K562 (cell line): ENCODE results near the gene EMD. TPM values are rescaled to one million over a fixed set of nuclear protein-coding genes. Genes with fewer than 3 reads are reported as not detected.

Experiments
- ATAC-seq: fragments of 200-7000 bp; cut with Tn5 transposase; 3 replicates; pipeline ENCODE4 v1.9.1; 2020; ENCODE audit warnings: moderate library complexity
- BruUV-seq: library from RNA; stranded (reverse); fragments of 400-500 nt; replicated peaks from 2 replicates; lab custom pipeline; 2021; lab: Mats Ljungman, UMichigan
- CTCF ChIA-PET: fragments of 300-600 bp; formaldehyde crosslinking; extraction: SDS; loops from one replicate; lab custom pipeline; 2021; ENCODE audit warnings: low intra/inter-chr PET ratio; lab: Yijun Ruan, JAX
- POLR2A ChIA-PET: fragments of 300-600, 350-650 bp; sonication (Branson Sonifier 250); formaldehyde crosslinking; extraction: SDS; loops from one replicate; lab custom pipeline; 2021; ENCODE audit warnings: antibody characterized with exemption, inconsistent platforms; lab: Yijun Ruan, JAX
- DNase-seq, 4 experiments: peaks; one replicate each; pipeline versions ENCODE4 v3.0.0 to v3.0.0-alpha.2; 2011 to 2018; ENCODE audit warnings: low spot score in 3 of 4, mixed read lengths in 3 of 4; ENCODE audit errors: extremely low read depth in 1 of 4
- FAIRE-seq: peaks from 2 replicates; lab custom pipeline; 2011; peaks lifted over from hg19 to GRCh38; lab: Jason Lieb, UNC
- H2AFZ ChIP-seq: 2 replicates; pipeline ENCODE4 v1.6.0; 2011; ENCODE audit warnings: low read depth, low read length, control low read depth, inconsistent platforms
- H3K27ac ChIP-seq: fragments of 200-600 bp; 3 replicates; pipeline ENCODE4 v1.8.0; 2011; ENCODE audit warnings: low read depth, mild to moderate bottlenecking, control low read depth, inconsistent platforms, low read length, moderate library complexity, mixed read lengths; ENCODE audit errors: extremely low read depth
- H3K27me3 ChIP-seq, 2 experiments: fragments of 300-600 bp in 1 of 2; 2 replicates in 1 of 2; 3 replicates in 1 of 2; pipeline versions ENCODE4 v1.6.0 to v1.8.0; 2011; ENCODE audit warnings: inconsistent platforms in 2 of 2, low read length in 2 of 2, mild to moderate bottlenecking in 1 of 2, mixed read lengths in 1 of 2, moderate library complexity in 1 of 2; ENCODE audit not compliant: control insufficient read depth in 2 of 2, insufficient read depth in 2 of 2
- H3K36me3 ChIP-seq: fragments of 300-600 bp; 3 replicates; pipeline ENCODE4 v1.8.0; 2011; ENCODE audit warnings: mild to moderate bottlenecking, low read length, inconsistent platforms; ENCODE audit not compliant: control insufficient read depth, insufficient read depth
- H3K4me1 ChIP-seq, 2 experiments: fragments of 200-600 bp in 1 of 2; replicated peaks in 1 of 2; 2 replicates in 1 of 2; 3 replicates in 1 of 2; pipeline versions ENCODE4 v1.5.1 to v1.8.0; 2011; ENCODE audit warnings: inconsistent platforms in 2 of 2, low read length in 2 of 2, mild to moderate bottlenecking in 1 of 2, mixed read lengths in 1 of 2, moderate library complexity in 1 of 2; ENCODE audit not compliant: control insufficient read depth in 2 of 2, insufficient read depth in 2 of 2
- H3K4me2 ChIP-seq: 2 replicates; pipeline ENCODE4 v1.6.1; 2011; ENCODE audit warnings: low read length, control low read depth, inconsistent platforms, mixed read lengths; ENCODE audit not compliant: insufficient read depth
- H3K4me3 ChIP-seq: fragments of 200-600 bp; sonication (generic), shearing (Covaris generic); 2 replicates; pipeline ENCODE4 v1.5.1; 2016; ENCODE audit warnings: control low read depth, inconsistent platforms
- H3K79me2 ChIP-seq: fragments of 200-600 bp; 3 replicates; pipeline ENCODE4 v1.8.0; 2011; ENCODE audit warnings: low read length, inconsistent platforms; ENCODE audit not compliant: control insufficient read depth, insufficient read depth
- H3K9ac ChIP-seq, 2 experiments: 2 replicates each; pipeline versions ENCODE4 v1.6.0 to v1.6.1; 2011; ENCODE audit warnings: low read depth in 2 of 2, low read length in 2 of 2, control low read depth in 1 of 2, inconsistent platforms in 1 of 2, mild to moderate bottlenecking in 1 of 2, mixed read lengths in 1 of 2; ENCODE audit not compliant: insufficient read depth in 1 of 2
- H3K9me1 ChIP-seq: one replicate; pipeline ENCODE4 v1.6.0; 2011; ENCODE audit warnings: inconsistent platforms, mild to moderate bottlenecking, low read length, moderate library complexity; ENCODE audit not compliant: control insufficient read depth, insufficient read depth
- H3K9me3 ChIP-seq: replicated peaks from 2 replicates; pipeline ENCODE4 v1.5.1; 2011; ENCODE audit warnings: low read depth, low read length, inconsistent platforms; ENCODE audit not compliant: control insufficient read depth, insufficient read depth
- H4K20me1 ChIP-seq: replicated peaks from 2 replicates; pipeline ENCODE4 v1.6.1; 2011; ENCODE audit warnings: low read length, inconsistent platforms, mixed read lengths; ENCODE audit not compliant: control insufficient read depth, insufficient read depth
- RB1 ChIP-seq: fragments of 450-650 bp; IDR thresholded peaks from 2 replicates; pipeline ENCODE4 v1.6.1; 2017; ENCODE audit warnings: low read depth, mild to moderate bottlenecking
- RBBP5 ChIP-seq: fragments of 200-600 bp; sonication (generic); IDR thresholded peaks from 2 replicates; pipeline ENCODE4 v1.6.1; 2012; ENCODE audit warnings: borderline replicate concordance, mild to moderate bottlenecking, low read length, control low read depth, inconsistent platforms; ENCODE audit not compliant: insufficient read depth, poor library complexity, severe bottlenecking
- THRA ChIP-seq: fragments of 450-650 bp; IDR thresholded peaks from 2 replicates; pipeline ENCODE4 v1.6.1; 2017; ENCODE audit warnings: mild to moderate bottlenecking, moderate library complexity
- WGBS: fragments of 100-300 bp; shearing (Covaris generic); methylation state at CpG from one replicate; pipeline ENCODE4 v1.1.6; 2016; ENCODE audit warnings: low coverage, mixed read lengths; ENCODE audit not compliant: insufficient coverage; ENCODE audit errors: missing lambda C conversion rate; 5-methylcytosine and 5-hydroxymethylcytosine counted together
- in situ Hi-C: fragments of 300-500 bp; cut with MboI; formaldehyde crosslinking; loops from 4 replicates; pipeline ENCODE4 v1.15.0; 2018; ENCODE audit warnings: inconsistent platforms, mixed read lengths
- intact Hi-C: fragments of 100-400 bp; cut with micrococcal nuclease; formaldehyde crosslinking; loops from 2 replicates; pipeline ENCODE4 v1.14.2; 2022
- polyA plus RNA-seq, 8 experiments: library from polyadenylated mRNA; depleted of rRNA in 4 of 8; stranded (reverse) in 5 of 8; unstranded in 3 of 8; fragments of >200 nt; fragmentation: Nextera tagmentation in 2 of 8; fragmentation: Illumina TruSeq in 1 of 8; extraction: Ambion mirVana in 2 of 8; extraction: Trizol in 1 of 8; gene quantifications; 2 replicates each; pipeline versions ENCODE4 v1.2.1 to v1.2.3, GENCODE V29; 2011 to 2014; ENCODE audit warnings: inconsistent platforms in 1 of 8, missing spikeins in 1 of 8
- total RNA-seq, 7 experiments: library from RNA; depleted of rRNA in 6 of 7; stranded (reverse); fragments of >200 nt in 6 of 7; fragmentation: Illumina TruSeq in 2 of 7; extraction: Trizol in 2 of 7; gene quantifications; 2 replicates each; pipeline versions ENCODE4 v1.2.1 to v1.2.3, GENCODE V29; 2011 to 2021; ENCODE audit warnings: low replicate concordance in 1 of 7
- TF ChIP-seq, protein P1 (sequence below): sonication (generic); formaldehyde crosslinking; IDR thresholded peaks from 2 replicates; pipeline ENCODE4 v1.9.0; 2022; ENCODE audit warnings: mild to moderate bottlenecking, missing genetic modification reagents

Gene EMD
- total and polyA plus RNA-seq, 9 of the 15 experiments (the other 6 are each of a cell fraction or from before 2014, with no cell fraction given), result 2.3 to 206 (median 61.9) TPM

DNA sequence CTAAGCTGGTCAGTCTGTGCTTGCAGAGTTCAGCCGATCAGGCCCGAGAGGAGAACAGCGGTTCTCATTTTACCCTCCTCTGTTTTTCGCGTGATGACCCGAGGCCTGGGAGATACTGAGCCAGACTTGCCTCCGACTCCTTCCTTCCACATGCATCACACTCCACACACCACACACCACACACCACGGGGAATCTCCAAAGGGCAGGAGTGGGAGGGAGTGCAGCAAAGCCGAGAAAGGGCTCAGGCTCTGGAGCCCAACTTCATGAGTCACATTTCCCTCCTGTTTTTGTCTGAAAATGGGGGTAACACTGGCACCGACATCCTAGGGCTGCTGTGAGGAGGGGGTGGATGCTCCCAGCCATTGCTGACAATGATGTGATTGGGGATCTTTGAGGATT, 44.6 kb upstream of the EMD start:
- no peak overlapping the region for H3K27ac ChIP-seq
- no peaks in the 10 kb centered on the region for H3K9me3 ChIP-seq
- WGBS, result 30% methylated on average over 5 of the region's 10 CpGs
- CTCF ChIA-PET, result no interaction called here
- no TSS peak for BruUV-seq
- no peaks in the 10 kb centered on the region for H3K9me1 ChIP-seq
- H3K4me1 ChIP-seq, result no peaks in the 10 kb centered on the region
- no peak for FAIRE-seq
- intact Hi-C loops (no loop called here), in situ Hi-C loops (loop anchor here (5.0 kb wide), 1 partner anchor 58 kb away; no protein-coding TSS in a partner anchor)
- ATAC-seq, result no peak
- H3K4me3 ChIP-seq, result no peak overlapping the region
- TF ChIP-seq, protein P1, sequence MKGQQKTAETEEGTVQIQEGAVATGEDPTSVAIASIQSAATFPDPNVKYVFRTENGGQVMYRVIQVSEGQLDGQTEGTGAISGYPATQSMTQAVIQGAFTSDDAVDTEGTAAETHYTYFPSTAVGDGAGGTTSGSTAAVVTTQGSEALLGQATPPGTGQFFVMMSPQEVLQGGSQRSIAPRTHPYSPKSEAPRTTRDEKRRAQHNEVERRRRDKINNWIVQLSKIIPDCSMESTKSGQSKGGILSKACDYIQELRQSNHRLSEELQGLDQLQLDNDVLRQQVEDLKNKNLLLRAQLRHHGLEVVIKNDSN (CRISPR knock-in tag), result no peak
- TF ChIP-seq THRA (no peak), RB1 (no peak), RBBP5 (no peak)
- no peak for DNase-seq
- no peak overlapping the region for H3K4me2 ChIP-seq
- H4K20me1 ChIP-seq, result no peaks in the 10 kb centered on the region
- H3K79me2 ChIP-seq, result no peaks in the 10 kb centered on the region
- 0 out of 5 replicates have a peak, but pooled peaks cover 0 to 2% of the 10 kb centered on the region in 2 experiments for H3K27me3 ChIP-seq
- no peak overlapping the region for H3K9ac ChIP-seq
- POLR2A ChIA-PET, result no interaction called here
- no peaks in the 10 kb centered on the region for H3K36me3 ChIP-seq
- H2AFZ ChIP-seq, result no peak overlapping the region
